SK-N-SH (cell line): ENCODE measurements around the gene TBX2.

Experiments used
- CTCF ChIP-seq: fragments of 200-600 bp; sonication (generic); IDR thresholded peaks from 2 replicates; pipeline ENCODE4 v1.6.1; 2017; ENCODE audit warnings: antibody characterized with exemption, mild to moderate bottlenecking, moderate library complexity
- EP300 ChIP-seq, 2 experiments: IDR thresholded peaks; 2 replicates each; pipeline versions ENCODE4 v1.4.0 to v1.6.1; 2012; ENCODE audit warnings: borderline replicate concordance in 1 of 2, low read depth in 1 of 2, low read length in 1 of 2
- FOXJ3 ChIP-seq: sonication (generic); formaldehyde crosslinking; IDR thresholded peaks from 2 replicates; pipeline ENCODE4 v1.5.1; 2020; ENCODE audit warnings: mild to moderate bottlenecking, missing genetic modification reagents
- GABPA ChIP-seq: IDR thresholded peaks from 2 replicates; pipeline ENCODE4 v1.4.0; 2012; ENCODE audit warnings: low read depth, mild to moderate bottlenecking
- GATA2 ChIP-seq: sonication (generic); formaldehyde crosslinking; IDR thresholded peaks from 2 replicates; pipeline ENCODE4 v1.5.0; 2020; ENCODE audit warnings: mild to moderate bottlenecking, missing genetic modification reagents
- JUND ChIP-seq: IDR thresholded peaks from 2 replicates; pipeline ENCODE4 v1.4.0; 2012
- PBX3 ChIP-seq: IDR thresholded peaks from 2 replicates; pipeline ENCODE4; 2012
- POLR2AphosphoS5 ChIP-seq: IDR thresholded peaks from 2 replicates; pipeline ENCODE4 v1.6.1; 2012; ENCODE audit warnings: low read depth, low read length
- REST ChIP-seq: IDR thresholded peaks from 2 replicates; pipeline ENCODE4 v1.6.1; 2012; ENCODE audit warnings: mild to moderate bottlenecking, low read depth, low read length, moderate library complexity
- SMC3 ChIP-seq: IDR thresholded peaks from 2 replicates; pipeline ENCODE4 v1.6.1; 2012; ENCODE audit warnings: low read depth, low read length, improper control_type of control experiment
- TAF1 ChIP-seq: IDR thresholded peaks from 2 replicates; pipeline ENCODE4 v1.6.1; 2012; ENCODE audit warnings: low read depth, mild to moderate bottlenecking, low read length, moderate library complexity, borderline replicate concordance
- USF1 ChIP-seq: IDR thresholded peaks from 2 replicates; pipeline ENCODE4 v1.4.0; 2012; ENCODE audit warnings: low read depth, borderline replicate concordance
- USF2 ChIP-seq: fragments of 150-350 bp; IDR thresholded peaks from 2 replicates; pipeline ENCODE4 v1.6.1; 2017; ENCODE audit warnings: antibody characterized with exemption, low read length, low read depth, borderline replicate concordance

GRCh38 chr17:61368049-61368831, 31.4 kb upstream of the TBX2 start:
- TF ChIP-seq CTCF (no peak), EP300 (IDR thresholded peaks at IDR 0.05; ENCODE audit: borderline replicate concordance in 1 of 2, low read depth in 1 of 2, low read length in 1 of 2) (no peak), TAF1 (no peak), PBX3 (no peak), GABPA (no peak), JUND (no peak), USF2 (no peak), FOXJ3 (CRISPR knock-in tag) (no peak), POLR2AphosphoS5 (no peak), SMC3 (no peak), USF1 (no peak), GATA2 (CRISPR knock-in tag) (no peak), REST (no peak)
